Endothelial cell of umbilical vein (primary cell): Measurements from ENCODE around the gene LRRC7.

Experiments
- CTCF ChIP-seq, 2 donors: IDR thresholded peaks; 1 replicate in 1 of 2; 2 replicates in 1 of 2; pipeline ENCODE4 v1.5.1; 2011; ENCODE audit warnings: low read length in 2 of 2, mild to moderate bottlenecking in 2 of 2, moderate library complexity in 2 of 2, control low read depth in 1 of 2, inconsistent platforms in 1 of 2, low read depth in 1 of 2; ENCODE audit not compliant: insufficient read depth in 1 of 2; ENCODE audit errors: extremely low read depth in 1 of 2
- EZH2 ChIP-seq: IDR thresholded peaks from 2 replicates; pipeline ENCODE4 v1.6.1; 2012; ENCODE audit warnings: borderline replicate concordance, low read depth, mild to moderate bottlenecking, moderate library complexity, low read length, inconsistent platforms; ENCODE audit not compliant: severe bottlenecking
- JUN ChIP-seq: IDR thresholded peaks from 2 replicates; pipeline ENCODE4 v1.6.1; 2011; ENCODE audit warnings: borderline replicate concordance, low read depth; ENCODE audit not compliant: insufficient read length, insufficient read depth
- MYC ChIP-seq: IDR thresholded peaks from one replicate; pipeline ENCODE4 v1.6.1; 2011; ENCODE audit warnings: mild to moderate bottlenecking, low read depth, low read length
- POLR2A ChIP-seq: IDR thresholded peaks from 2 replicates; pipeline ENCODE4 v1.6.1; 2012; ENCODE audit warnings: low read depth, mild to moderate bottlenecking, control low read depth, low read length
- POLR2AphosphoS5 ChIP-seq: IDR thresholded peaks from 2 replicates; pipeline ENCODE4 v1.6.1; 2012; ENCODE audit warnings: low read depth, mild to moderate bottlenecking, control low read depth, low read length, moderate library complexity; ENCODE audit not compliant: insufficient read depth

- TF ChIP-seq CTCF (IDR thresholded peaks at IDR 0.05; ENCODE audit: extremely low read depth in 1 of 2, insufficient read depth in 1 of 2, low read depth in 1 of 2, low read length in 2 of 2) (no peak), POLR2A (no peak), JUN (no peak), POLR2AphosphoS5 (no peak), EZH2 (no peak), MYC (no peak)
These were observed 17.9 kb downstream of the LRRC7 start for GRCh38 chr1:69585666-69586065.
